H1 (cell line): ENCODE data around the gene FAM193A. TPM values are rescaled to one million over a fixed set of nuclear protein-coding genes. Genes with fewer than 3 reads are reported as not detected.

Source experiments
- CTCF ChIA-PET: fragments of 300-600 bp; sonication (Branson Sonifier 250); formaldehyde crosslinking; loops from one replicate; lab custom pipeline; 2021; ENCODE audit not compliant: partially characterized antibody; lab: Charles Lee
- POLR2A ChIA-PET: fragments of 300-600 bp; sonication (Branson Sonifier 250); formaldehyde crosslinking; loops from one replicate; lab custom pipeline; 2021; ENCODE audit warnings: inconsistent platforms; ENCODE audit not compliant: partially characterized antibody; lab: Charles Lee
- DNase-seq, 2 experiments: peaks; one replicate each; pipeline versions ENCODE4 v3.0.0 to v3.0.0-alpha.2; 2010 to 2022; ENCODE audit warnings: low spot score in 2 of 2, low read depth in 1 of 2, mixed read lengths in 1 of 2
- FAIRE-seq: peaks from 2 replicates; lab custom pipeline; 2011; peaks lifted over from hg19 to GRCh38; lab: Jason Lieb, UNC
- H2AFZ ChIP-seq: 2 replicates; pipeline ENCODE4 v1.8.1; 2012; ENCODE audit warnings: low read length, inconsistent platforms
- H2AK5ac ChIP-seq: 2 replicates; pipeline ENCODE4 v1.6.1; 2013; ENCODE audit warnings: low read depth, low read length
- H2BK120ac ChIP-seq: replicated peaks from 2 replicates; pipeline ENCODE3; 2013; ENCODE audit warnings: low read depth, low read length, inconsistent platforms
- H2BK12ac ChIP-seq: 2 replicates; pipeline ENCODE4 v1.6.1; 2013; ENCODE audit warnings: low read depth, low read length
- H2BK15ac ChIP-seq: 2 replicates; pipeline ENCODE4 v1.6.1; 2013; ENCODE audit warnings: low read length
- H2BK20ac ChIP-seq: 2 replicates; pipeline ENCODE4 v1.6.1; 2013; ENCODE audit warnings: low read length
- H2BK5ac ChIP-seq: 2 replicates; pipeline ENCODE4 v1.6.1; 2013; ENCODE audit warnings: low read depth, low read length
- H3K14ac ChIP-seq: 2 replicates; pipeline ENCODE4 v1.6.1; 2013; ENCODE audit warnings: inconsistent platforms; ENCODE audit not compliant: insufficient read length
- H3K18ac ChIP-seq: 2 replicates; pipeline ENCODE4 v1.6.1; 2013; ENCODE audit warnings: low read length; ENCODE audit errors: extremely low read depth
- H3K23ac ChIP-seq: 2 replicates; pipeline ENCODE4 v1.6.1; 2013; ENCODE audit warnings: inconsistent platforms; ENCODE audit not compliant: insufficient read length
- H3K23me2 ChIP-seq: 2 replicates; pipeline ENCODE4 v1.6.1; 2013; ENCODE audit warnings: low read depth, low read length
- H3K27ac ChIP-seq: 2 replicates; pipeline ENCODE4 v1.6.1; 2011; ENCODE audit warnings: low read depth, low read length, inconsistent platforms
- H3K27me3 ChIP-seq, 4 experiments: replicated peaks in 1 of 4; 1 replicate in 1 of 4; 2 replicates in 3 of 4; pipeline versions ENCODE4 v1.6.1 to v1.8.1; 2011 to 2013; ENCODE audit warnings: low read length in 3 of 4, mild to moderate bottlenecking in 3 of 4, inconsistent platforms in 2 of 4, mixed read lengths in 2 of 4, moderate library complexity in 1 of 4; ENCODE audit not compliant: control insufficient read depth in 3 of 4, insufficient read depth in 3 of 4; ENCODE audit errors: extremely low read depth in 1 of 4
- H3K36me3 ChIP-seq, 4 experiments: 2 replicates each; pipeline versions ENCODE4 v1.6.1 to v1.8.1; 2011 to 2013; ENCODE audit warnings: mild to moderate bottlenecking in 4 of 4, low read length in 3 of 4, moderate library complexity in 2 of 4, control low read depth in 1 of 4, inconsistent platforms in 1 of 4; ENCODE audit not compliant: insufficient read depth in 4 of 4, control insufficient read depth in 2 of 4
- H3K4ac ChIP-seq: replicated peaks from 2 replicates; pipeline ENCODE3; 2013; ENCODE audit warnings: low read length, low read depth, mixed read lengths, inconsistent platforms; ENCODE audit not compliant: insufficient read length
- H3K4me1 ChIP-seq, 4 experiments: replicated peaks in 1 of 4; 1 replicate in 1 of 4; 2 replicates in 3 of 4; pipeline versions ENCODE4 v1.6.1 to v1.8.1; 2011 to 2013; ENCODE audit warnings: low read length in 3 of 4, inconsistent platforms in 2 of 4, mixed read lengths in 1 of 4; ENCODE audit not compliant: insufficient read depth in 4 of 4, control insufficient read depth in 3 of 4
- H3K4me2 ChIP-seq, 2 experiments: 2 replicates each; pipeline versions ENCODE4 v1.6.1 to v1.8.1; 2011 to 2013; ENCODE audit warnings: low read depth in 2 of 2, low read length in 2 of 2, control low read depth in 1 of 2, inconsistent platforms in 1 of 2, mild to moderate bottlenecking in 1 of 2; ENCODE audit not compliant: insufficient read depth in 1 of 2
- H3K4me3 ChIP-seq, 4 experiments: fragments of 200-600, 300-600 bp in 1 of 4; sonication (generic), shearing (Covaris generic), sonication (Bioruptor Twin) in 1 of 4; 2 replicates each; pipeline versions ENCODE4 v1.5.1 to v1.8.1; 2011 to 2016; ENCODE audit warnings: low read length in 4 of 4, low read depth in 3 of 4, control low read depth in 2 of 4, inconsistent platforms in 2 of 4, mild to moderate bottlenecking in 2 of 4, mixed read lengths in 1 of 4, moderate library complexity in 1 of 4; ENCODE audit not compliant: insufficient read depth in 2 of 4; ENCODE audit errors: extremely low read depth in 1 of 4
- H3K56ac ChIP-seq: replicated peaks from 2 replicates; pipeline ENCODE3; 2013; ENCODE audit warnings: low read depth, mild to moderate bottlenecking, mixed read lengths, low read length, inconsistent platforms; ENCODE audit not compliant: insufficient read length
- H3K79me1 ChIP-seq: 2 replicates; pipeline ENCODE4 v1.6.1; 2013; ENCODE audit warnings: low read depth, low read length, control low read depth
- H3K79me2 ChIP-seq, 2 experiments: 2 replicates each; pipeline versions ENCODE4 v1.6.1 to v1.8.1; 2012 to 2013; ENCODE audit warnings: low read length in 2 of 2, mild to moderate bottlenecking in 2 of 2, inconsistent platforms in 1 of 2; ENCODE audit not compliant: insufficient read depth in 2 of 2, control insufficient read depth in 1 of 2
- H3K9ac ChIP-seq, 4 experiments: replicated peaks in 1 of 4; 1 replicate in 1 of 4; 2 replicates in 3 of 4; pipeline versions ENCODE4 v1.6.1 to v1.8.1; 2011 to 2013; ENCODE audit warnings: low read depth in 3 of 4, low read length in 3 of 4, control low read depth in 2 of 4, mild to moderate bottlenecking in 2 of 4, moderate library complexity in 2 of 4, inconsistent platforms in 1 of 4; ENCODE audit errors: extremely low read depth in 1 of 4
- H3K9me3 ChIP-seq, 2 experiments: 2 replicates each; pipeline versions ENCODE4 v1.6.1 to v1.8.1; 2012 to 2013; ENCODE audit warnings: mild to moderate bottlenecking in 2 of 2, moderate library complexity in 2 of 2, control low read depth in 1 of 2, inconsistent platforms in 1 of 2, low read depth in 1 of 2, low read length in 1 of 2, mixed read lengths in 1 of 2; ENCODE audit not compliant: insufficient read depth in 2 of 2
- H4K20me1 ChIP-seq, 2 experiments: replicated peaks in 1 of 2; 2 replicates each; pipeline versions ENCODE3 to v1.8.1; 2011 to 2013; ENCODE audit warnings: inconsistent platforms in 2 of 2, low read length in 2 of 2, mild to moderate bottlenecking in 1 of 2; ENCODE audit not compliant: insufficient read depth in 2 of 2, control insufficient read depth in 1 of 2
- H4K5ac ChIP-seq: 2 replicates; pipeline ENCODE4 v1.6.1; 2013; ENCODE audit warnings: low read length, low read depth, mixed read lengths, inconsistent platforms; ENCODE audit not compliant: insufficient read length
- H4K8ac ChIP-seq: 2 replicates; pipeline ENCODE4 v1.8.0; 2013; ENCODE audit warnings: mild to moderate bottlenecking, moderate library complexity, low read length, inconsistent platforms; ENCODE audit not compliant: insufficient read depth; ENCODE audit errors: extremely low read depth
- H4K91ac ChIP-seq: replicated peaks from 2 replicates; pipeline ENCODE3; 2013; ENCODE audit warnings: low read length, mixed read lengths, inconsistent platforms; ENCODE audit not compliant: insufficient read length
- KDM4A ChIP-seq: IDR thresholded peaks from one replicate; pipeline ENCODE4 v1.7.1; 2012; ENCODE audit warnings: low read depth, mild to moderate bottlenecking, moderate library complexity, low read length, inconsistent platforms; ENCODE audit not compliant: severe bottlenecking
- SP4 ChIP-seq: IDR thresholded peaks from 2 replicates; pipeline ENCODE4 v1.6.1; 2012; ENCODE audit warnings: low read length, inconsistent platforms
- TCF12 ChIP-seq: IDR thresholded peaks from 2 replicates; pipeline ENCODE4 v1.6.1; 2011; ENCODE audit warnings: low read depth, mild to moderate bottlenecking, low read length
- WGBS, 2 experiments: shearing (Covaris generic) in 1 of 2; methylation state at CpG; one replicate each; pipeline versions ENCODE4 v1.1.6 to v1.1.7; 2013 to 2015; ENCODE audit warnings: low lambda C conversion rate in 2 of 2, mixed read lengths in 2 of 2, inconsistent platforms in 1 of 2, low coverage in 1 of 2, missing lambda C conversion rate in 1 of 2; ENCODE audit not compliant: insufficient replicate concordance in 2 of 2, insufficient coverage in 1 of 2, insufficient read length in 1 of 2; ENCODE audit errors: extremely low coverage in 1 of 2, missing lambda C conversion rate in 1 of 2; 5-methylcytosine and 5-hydroxymethylcytosine counted together
- polyA plus RNA-seq, 7 experiments: library from polyadenylated mRNA; depleted of rRNA in 3 of 7; stranded (reverse) in 5 of 7; unstranded in 2 of 7; fragments of >200 nt in 5 of 7; fragments of 200-250 nt in 2 of 7; gene quantifications; 1 replicate in 5 of 7; 2 replicates in 1 of 7; 4 replicates in 1 of 7; pipeline versions ENCODE4 v1.2.1 to v1.2.3, GENCODE V29; 2011 to 2013; ENCODE audit warnings: missing spikeins in 2 of 7, mixed read lengths in 2 of 7
- total RNA-seq: library from RNA; stranded (reverse); fragmentation: NEBNext Ultra II Directional; extraction: Animal tissue kit (Norgen Biotek cat#: 25700); gene quantifications from 2 replicates; pipeline ENCODE4 v1.2.1, GENCODE V29; 2021
- TF ChIP-seq, protein P1 (sequence below): IDR thresholded peaks from 2 replicates; pipeline ENCODE4 v1.6.1; 2011; ENCODE audit warnings: low read length, improper control_type of control experiment

Gene FAM193A
- total and polyA plus RNA-seq, 2 of the 8 experiments (the other 6 are each of a cell fraction or from before 2014, with no cell fraction given): 8.7 to 26.2 TPM

DNA sequence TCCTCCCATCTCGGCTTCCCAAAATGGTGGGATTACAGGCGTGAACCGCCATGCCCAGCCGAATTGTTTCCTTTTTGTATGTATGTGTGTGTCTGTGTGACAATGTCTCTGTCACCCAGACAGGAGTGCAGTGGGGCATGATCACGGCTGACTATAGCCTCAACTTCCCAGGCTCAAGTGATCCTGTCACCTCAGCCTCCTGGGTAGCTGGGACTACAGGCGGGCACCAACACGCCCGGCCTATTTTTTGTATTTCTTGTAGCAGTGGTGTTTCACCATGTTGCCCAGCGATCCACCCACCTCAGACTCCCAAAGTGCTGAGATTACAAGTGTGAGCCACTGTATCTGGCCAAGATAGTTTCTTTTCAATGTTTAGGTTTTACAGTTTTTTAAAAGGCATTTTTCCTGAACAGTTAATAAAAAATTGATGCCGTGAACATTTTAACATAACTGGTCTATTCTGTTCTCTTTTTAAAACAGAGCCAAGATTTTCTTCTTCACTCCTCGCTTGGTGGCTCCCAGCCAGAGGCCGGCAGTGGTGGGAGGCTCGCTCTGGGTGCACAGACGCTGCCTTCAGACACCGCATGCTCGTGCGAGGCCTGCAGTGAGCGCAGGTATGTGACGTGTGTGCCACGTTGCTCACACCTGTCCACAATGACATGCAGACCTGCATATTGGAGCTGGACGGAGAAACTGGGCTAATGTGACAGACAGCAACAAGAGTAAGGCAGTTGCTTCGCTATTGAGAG is 88.5 kb downstream of the FAM193A start:
- Histone ChIP-seq H3K4me3 (no peak overlapping the region), H4K8ac (no peak overlapping the region; the same call in 1 of the 2 replicates), H2BK5ac (no peak overlapping the region; the same call in 1 of the 2 replicates), H3K9me3 (no peaks in the 10 kb centered on the region), H3K4me2 (no peak overlapping the region), H4K20me1 (peaks cover 0 to 8% of the 10 kb centered on the region in 2 experiments), H2BK120ac (no peak overlapping the region), H3K27ac (no peak overlapping the region; the same call in 1 of the 2 replicates), H4K91ac (no peak overlapping the region), H3K4me1 (peaks cover 0 to 8% (median 5%) of the 10 kb centered on the region in 4 experiments; a peak in 4 of 7 replicates), H2AK5ac (no peak overlapping the region), H3K18ac (no peak overlapping the region), H2AFZ (no peak overlapping the region), H3K23ac (no peak overlapping the region), H3K36me3 (peaks cover 5 to 25% (median 8%) of the 10 kb centered on the region in 4 experiments; a peak in 6 of 8 replicates), H3K23me2 (no peaks in the 10 kb centered on the region), H3K56ac (no peak overlapping the region), H3K27me3 (no peaks in the 10 kb centered on the region), H2BK20ac (no peak overlapping the region), H3K4ac (no peak overlapping the region), H3K9ac (no peak overlapping the region), H3K14ac (no peak overlapping the region), H4K5ac (no peak overlapping the region), H3K79me2 (peaks cover 0 to 40% of the 10 kb centered on the region in 2 experiments; a peak in 2 of 4 replicates), H2BK15ac (no peak overlapping the region), H3K79me1 (peaks cover 3% of the 10 kb centered on the region), H2BK12ac (no peak overlapping the region)
- FAIRE-seq (no peak), DNase-seq (no peak)
- ChIA-PET POLR2A (interaction anchor here (1.7 kb wide), 1 partner anchor 89 kb away, joined by 4 read pairs; the partner anchor contains the start of gene FAM193A), CTCF (no interaction called here)
- TF ChIP-seq SP4 (no peak), TCF12 (no peak), KDM4A (no peak)
- TF ChIP-seq, protein P1, sequence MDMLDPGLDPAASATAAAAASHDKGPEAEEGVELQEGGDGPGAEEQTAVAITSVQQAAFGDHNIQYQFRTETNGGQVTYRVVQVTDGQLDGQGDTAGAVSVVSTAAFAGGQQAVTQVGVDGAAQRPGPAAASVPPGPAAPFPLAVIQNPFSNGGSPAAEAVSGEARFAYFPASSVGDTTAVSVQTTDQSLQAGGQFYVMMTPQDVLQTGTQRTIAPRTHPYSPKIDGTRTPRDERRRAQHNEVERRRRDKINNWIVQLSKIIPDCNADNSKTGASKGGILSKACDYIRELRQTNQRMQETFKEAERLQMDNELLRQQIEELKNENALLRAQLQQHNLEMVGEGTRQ: no peak
- WGBS, 2 experiments: 94% methylated on average over 22 of the region's 22 CpGs; no CpG with 5 or more reads in 1 of the 2 experiments
